HL-60 (cell line): ENCODE data around the gene KLHDC8A.

ENCODE experiments used
- DNase-seq, 2 experiments: peaks; one replicate each; pipeline ENCODE4 v3.0.0-alpha.2; 2010 to 2020; ENCODE audit warnings: low read depth in 1 of 2, low spot score in 1 of 2
- H3K27ac ChIP-seq: fragments of 250-450 bp; sonication (Bioruptor Pico); replicated peaks from 2 replicates; pipeline ENCODE4 v1.5.1; 2020; ENCODE audit warnings: mild to moderate bottlenecking, moderate library complexity
- H3K27me3 ChIP-seq: fragments of 250-450 bp; sonication (Bioruptor Pico); 2 replicates; pipeline ENCODE4 v1.5.1; 2021; ENCODE audit warnings: mild to moderate bottlenecking, moderate library complexity; ENCODE audit not compliant: insufficient read depth, poor library complexity, severe bottlenecking
- H3K4me3 ChIP-seq: replicated peaks from 2 replicates; pipeline ENCODE4 v1.5.1; 2011; ENCODE audit warnings: mild to moderate bottlenecking, control low read depth, low read length; ENCODE audit not compliant: insufficient read depth
- GABPA ChIP-seq: IDR thresholded peaks from 2 replicates; pipeline ENCODE4 v1.6.1; 2012; ENCODE audit warnings: low read depth
- POLR2AphosphoS5 ChIP-seq: IDR thresholded peaks from 2 replicates; pipeline ENCODE4 v1.6.1; 2012; ENCODE audit warnings: low read depth
- SPI1 ChIP-seq: IDR thresholded peaks from 2 replicates; pipeline ENCODE4 v1.6.1; 2012; ENCODE audit warnings: low read depth, mild to moderate bottlenecking, borderline replicate concordance
- TF ChIP-seq, protein P1 (sequence below): IDR thresholded peaks from 2 replicates; pipeline ENCODE4 v1.6.1; 2012; ENCODE audit warnings: low read depth; ENCODE audit not compliant: insufficient replicate concordance
- TF ChIP-seq, protein P2 (sequence below): IDR thresholded peaks from one replicate; pipeline ENCODE4 v1.5.1; 2011; ENCODE audit warnings: low read length, control low read depth, inconsistent platforms; ENCODE audit not compliant: insufficient read depth

The KLHDC8A gene

DNA sequence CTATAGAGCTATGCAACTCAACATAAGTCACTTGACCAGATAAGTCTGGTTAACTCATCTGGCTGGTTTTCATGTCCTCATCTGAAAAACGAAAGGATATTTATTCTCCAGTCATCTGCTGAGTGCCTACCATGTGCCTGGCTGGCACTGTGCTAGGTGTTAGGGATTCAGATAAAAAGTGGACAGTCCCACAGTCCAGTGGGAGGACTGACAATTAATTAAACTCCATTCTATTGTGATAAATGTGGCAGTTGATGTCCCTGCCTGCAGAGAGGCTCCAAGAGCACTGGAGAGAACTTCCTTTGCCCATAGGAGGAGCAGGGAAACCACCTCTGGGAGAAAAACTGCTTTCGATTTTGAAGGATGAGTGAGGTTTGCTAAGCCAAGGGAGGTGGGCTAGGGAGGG, 40.6 kb downstream of the KLHDC8A start:
- no peak for DNase-seq
- TF ChIP-seq SPI1 (no peak), GABPA (no peak), POLR2AphosphoS5 (no peak)
- TF ChIP-seq, protein P1, sequence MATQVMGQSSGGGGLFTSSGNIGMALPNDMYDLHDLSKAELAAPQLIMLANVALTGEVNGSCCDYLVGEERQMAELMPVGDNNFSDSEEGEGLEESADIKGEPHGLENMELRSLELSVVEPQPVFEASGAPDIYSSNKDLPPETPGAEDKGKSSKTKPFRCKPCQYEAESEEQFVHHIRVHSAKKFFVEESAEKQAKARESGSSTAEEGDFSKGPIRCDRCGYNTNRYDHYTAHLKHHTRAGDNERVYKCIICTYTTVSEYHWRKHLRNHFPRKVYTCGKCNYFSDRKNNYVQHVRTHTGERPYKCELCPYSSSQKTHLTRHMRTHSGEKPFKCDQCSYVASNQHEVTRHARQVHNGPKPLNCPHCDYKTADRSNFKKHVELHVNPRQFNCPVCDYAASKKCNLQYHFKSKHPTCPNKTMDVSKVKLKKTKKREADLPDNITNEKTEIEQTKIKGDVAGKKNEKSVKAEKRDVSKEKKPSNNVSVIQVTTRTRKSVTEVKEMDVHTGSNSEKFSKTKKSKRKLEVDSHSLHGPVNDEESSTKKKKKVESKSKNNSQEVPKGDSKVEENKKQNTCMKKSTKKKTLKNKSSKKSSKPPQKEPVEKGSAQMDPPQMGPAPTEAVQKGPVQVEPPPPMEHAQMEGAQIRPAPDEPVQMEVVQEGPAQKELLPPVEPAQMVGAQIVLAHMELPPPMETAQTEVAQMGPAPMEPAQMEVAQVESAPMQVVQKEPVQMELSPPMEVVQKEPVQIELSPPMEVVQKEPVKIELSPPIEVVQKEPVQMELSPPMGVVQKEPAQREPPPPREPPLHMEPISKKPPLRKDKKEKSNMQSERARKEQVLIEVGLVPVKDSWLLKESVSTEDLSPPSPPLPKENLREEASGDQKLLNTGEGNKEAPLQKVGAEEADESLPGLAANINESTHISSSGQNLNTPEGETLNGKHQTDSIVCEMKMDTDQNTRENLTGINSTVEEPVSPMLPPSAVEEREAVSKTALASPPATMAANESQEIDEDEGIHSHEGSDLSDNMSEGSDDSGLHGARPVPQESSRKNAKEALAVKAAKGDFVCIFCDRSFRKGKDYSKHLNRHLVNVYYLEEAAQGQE, result no peak
- TF ChIP-seq, protein P2, sequence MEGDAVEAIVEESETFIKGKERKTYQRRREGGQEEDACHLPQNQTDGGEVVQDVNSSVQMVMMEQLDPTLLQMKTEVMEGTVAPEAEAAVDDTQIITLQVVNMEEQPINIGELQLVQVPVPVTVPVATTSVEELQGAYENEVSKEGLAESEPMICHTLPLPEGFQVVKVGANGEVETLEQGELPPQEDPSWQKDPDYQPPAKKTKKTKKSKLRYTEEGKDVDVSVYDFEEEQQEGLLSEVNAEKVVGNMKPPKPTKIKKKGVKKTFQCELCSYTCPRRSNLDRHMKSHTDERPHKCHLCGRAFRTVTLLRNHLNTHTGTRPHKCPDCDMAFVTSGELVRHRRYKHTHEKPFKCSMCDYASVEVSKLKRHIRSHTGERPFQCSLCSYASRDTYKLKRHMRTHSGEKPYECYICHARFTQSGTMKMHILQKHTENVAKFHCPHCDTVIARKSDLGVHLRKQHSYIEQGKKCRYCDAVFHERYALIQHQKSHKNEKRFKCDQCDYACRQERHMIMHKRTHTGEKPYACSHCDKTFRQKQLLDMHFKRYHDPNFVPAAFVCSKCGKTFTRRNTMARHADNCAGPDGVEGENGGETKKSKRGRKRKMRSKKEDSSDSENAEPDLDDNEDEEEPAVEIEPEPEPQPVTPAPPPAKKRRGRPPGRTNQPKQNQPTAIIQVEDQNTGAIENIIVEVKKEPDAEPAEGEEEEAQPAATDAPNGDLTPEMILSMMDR, result no peak
- H3K27me3 ChIP-seq, result no peaks in the 10 kb centered on the region

DNA sequence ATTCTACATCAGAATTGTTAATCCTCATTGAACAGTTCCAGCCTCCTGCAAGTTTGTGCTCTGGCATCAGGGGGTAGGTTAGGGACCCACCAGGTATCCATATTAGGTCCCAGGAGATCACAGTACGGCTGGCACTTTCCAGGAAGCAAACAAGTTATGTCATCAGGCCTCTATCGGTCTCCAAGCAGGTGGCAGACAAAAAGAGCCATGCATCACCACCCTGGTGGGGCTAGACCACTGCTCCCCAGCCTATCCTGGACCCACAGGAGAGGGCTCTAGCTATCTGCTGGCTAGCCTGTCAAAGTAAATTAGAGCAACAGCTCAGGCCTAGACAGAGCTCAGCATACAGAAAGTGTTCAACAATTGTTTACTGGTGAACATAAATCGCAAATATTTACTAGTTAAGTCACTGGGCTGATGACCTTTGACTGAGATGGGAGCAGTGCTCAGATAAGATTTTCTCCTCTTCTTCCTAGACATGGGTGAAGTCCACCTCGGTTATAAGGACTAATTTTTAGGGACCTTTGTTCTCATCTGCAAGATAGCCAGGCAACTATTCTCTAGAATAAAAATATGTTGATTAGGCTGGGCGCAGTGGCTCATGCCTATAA, 41.6 kb downstream of the KLHDC8A start:
- TF ChIP-seq GABPA (no peak), POLR2AphosphoS5 (no peak), SPI1 (no peak)
- TF ChIP-seq, protein P1, result no peak
- TF ChIP-seq, protein P2, result no peak
- DNase-seq, result no peak
- H3K4me3 ChIP-seq, result no peak overlapping the region
- H3K27ac ChIP-seq, result no peak overlapping the region
- H3K27me3 ChIP-seq, result no peaks in the 10 kb centered on the region

More for the DNA sequence above, 40.6 kb downstream of the KLHDC8A start:
- Histone ChIP-seq H3K27ac (no peak overlapping the region), H3K4me3 (no peak overlapping the region)

DNA sequence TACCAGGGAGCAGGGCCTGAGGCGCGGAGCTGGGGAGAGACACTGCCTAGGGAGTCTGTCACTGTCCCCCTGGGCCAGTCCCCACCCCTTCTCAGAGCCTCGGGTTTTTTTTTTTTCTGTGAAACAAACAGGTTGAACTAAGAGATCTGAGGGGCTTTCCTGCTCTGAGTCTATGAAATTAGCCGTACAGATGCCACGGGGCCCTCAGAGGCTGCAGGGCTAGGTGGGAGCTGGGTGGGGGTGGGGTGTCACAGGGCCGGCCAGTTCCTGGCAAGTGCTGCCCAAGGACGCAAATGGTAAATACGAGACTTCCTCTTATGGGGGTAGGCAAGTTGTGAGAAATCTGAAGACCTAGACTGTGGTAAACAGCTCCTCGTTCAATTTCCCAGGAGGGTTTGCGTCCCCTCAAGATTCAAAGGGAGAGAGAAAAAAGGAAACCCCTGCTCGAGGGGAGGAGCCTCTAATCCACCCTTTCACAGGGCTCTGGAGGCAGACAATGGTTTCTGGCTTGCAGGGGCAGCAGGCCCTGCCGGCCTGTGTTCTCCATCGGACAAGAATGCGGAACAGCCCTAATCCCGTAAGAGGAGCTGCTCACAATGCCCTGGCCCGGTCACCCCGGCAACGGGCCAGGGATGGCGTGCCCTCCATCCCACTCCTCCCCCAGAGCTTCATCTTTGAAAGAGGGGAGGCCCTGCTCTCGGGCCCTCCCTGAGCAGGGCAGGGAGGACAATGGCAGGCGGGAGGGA, 43.0 kb downstream of the KLHDC8A start:
- Histone ChIP-seq H3K4me3 (no peak overlapping the region), H3K27me3 (no peaks in the 10 kb centered on the region), H3K27ac (no peak overlapping the region)
- DNase-seq, result peak in 1 of 2 experiments; percentile 39
- no peak for TF ChIP-seq POLR2AphosphoS5
- peak; percentile 58; the same call in 1 of the 2 replicates for TF ChIP-seq SPI1
- TF ChIP-seq, protein P1, result no peak
- TF ChIP-seq, protein P2, result no peak
